GM18511 (cell line): Measurements from ENCODE around the gene GRIA4.

ENCODE experiments used
- ATAC-seq: cut with Tn5 transposase; IDR thresholded peaks from one replicate; pipeline ENCODE4 v1.9.1; 2021; ENCODE audit warnings: mild to moderate bottlenecking, moderate library complexity; ENCODE audit not compliant: unreplicated experiment

Gene GRIA4

DNA sequence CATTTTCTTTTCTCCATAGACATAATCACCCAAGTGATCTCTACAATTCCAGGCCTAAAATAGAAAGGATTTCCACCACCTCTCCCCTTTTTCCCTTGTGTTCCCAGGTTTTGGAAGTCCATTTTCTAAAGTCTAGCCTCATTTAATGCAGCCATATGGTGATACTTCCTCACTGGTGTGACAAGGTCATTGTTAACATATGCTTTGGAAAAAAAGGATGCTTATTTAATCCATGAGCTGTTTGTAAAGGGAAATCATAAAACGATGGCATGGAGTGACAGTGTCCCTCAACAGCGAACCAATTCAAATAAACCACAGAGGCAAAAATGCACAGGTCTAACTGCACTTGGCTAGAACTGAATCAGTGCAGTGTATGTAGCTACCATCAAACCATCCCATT is 26.6 kb downstream of the GRIA4 start:
- no peak for ATAC-seq

GRCh38 chr11:105639527-105639926 is 29.7 kb downstream of the GRIA4 start:
- no peak for ATAC-seq

DNA sequence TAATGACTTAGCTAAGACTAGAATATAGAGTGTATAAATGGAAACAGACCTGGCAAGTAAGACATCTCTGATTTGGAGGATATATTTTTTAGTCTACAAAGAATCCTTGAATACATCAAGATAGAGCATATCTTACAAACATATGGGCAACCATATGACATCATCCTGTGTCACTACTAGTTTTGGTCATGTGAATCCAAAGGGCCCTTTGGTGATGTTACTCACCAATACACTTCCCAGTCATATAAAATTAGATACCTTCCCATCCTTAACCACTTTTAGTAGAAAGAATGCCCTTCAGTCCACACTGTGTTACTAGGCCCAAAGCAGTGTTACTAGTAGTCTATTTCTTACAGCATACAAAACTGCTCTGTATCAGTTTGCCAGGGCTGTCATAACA is 31.6 kb downstream of the GRIA4 start:
- no peak for ATAC-seq

DNA sequence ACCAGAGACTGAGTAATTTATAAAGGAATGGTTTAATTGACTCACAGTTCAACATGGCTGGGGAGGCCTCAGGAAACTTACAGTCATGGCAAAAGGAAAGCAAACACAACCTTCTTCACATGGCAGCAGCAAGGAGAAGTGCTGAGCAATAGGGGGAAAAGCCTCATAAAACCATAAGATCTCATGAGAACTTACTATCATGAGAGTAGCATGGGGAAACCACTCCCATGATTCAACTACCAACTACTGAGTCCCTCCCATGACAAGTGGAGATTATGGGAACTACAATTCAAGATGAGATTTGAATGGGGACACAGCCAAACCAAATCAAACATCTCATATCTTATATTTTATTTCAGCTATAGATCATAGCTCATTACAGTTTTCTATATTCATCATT is 33.0 kb downstream of the GRIA4 start:
- no peak for ATAC-seq

- ATAC-seq = no peak
Observed at GRCh38 chr11:105644839-105645573, 35.1 kb downstream of the GRIA4 start.

DNA sequence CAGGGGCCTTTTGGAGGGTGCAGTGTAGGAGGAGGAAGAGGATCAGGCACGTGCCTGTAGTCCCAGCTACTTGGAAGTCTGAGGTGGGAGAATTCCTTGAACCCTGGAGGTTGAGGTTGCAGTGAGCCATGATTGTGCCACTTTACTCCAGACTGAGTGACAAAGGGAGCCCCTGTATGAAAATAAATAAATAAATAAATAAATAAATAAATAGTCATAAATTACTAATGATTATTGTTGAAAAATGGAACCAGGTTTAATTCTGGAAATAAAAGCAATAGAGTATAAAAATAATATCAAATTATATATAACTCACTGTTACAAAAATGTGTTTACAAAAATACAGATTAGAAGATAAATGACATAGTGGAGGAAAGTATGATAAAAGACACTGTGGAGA is 37.9 kb downstream of the GRIA4 start:
- no peak for ATAC-seq

DNA sequence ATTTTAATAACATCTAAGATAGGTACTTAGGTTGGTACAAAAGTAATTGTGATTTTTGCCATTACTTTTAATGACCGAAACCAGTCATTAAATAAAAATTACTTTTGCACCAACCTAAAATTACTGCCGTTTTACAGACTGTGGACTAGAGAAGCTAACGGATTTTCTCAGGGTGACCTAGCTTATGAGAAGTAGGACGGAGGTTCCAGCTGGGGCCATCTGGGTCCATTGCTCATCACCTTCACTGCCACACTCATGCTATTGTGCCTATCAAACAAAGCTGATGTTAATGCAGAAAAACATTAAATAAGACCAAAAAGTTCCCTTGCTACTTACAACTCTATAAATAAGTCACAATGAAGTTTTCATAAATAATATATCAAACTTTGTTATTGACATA is 38.9 kb downstream of the GRIA4 start:
- no peak for ATAC-seq

DNA sequence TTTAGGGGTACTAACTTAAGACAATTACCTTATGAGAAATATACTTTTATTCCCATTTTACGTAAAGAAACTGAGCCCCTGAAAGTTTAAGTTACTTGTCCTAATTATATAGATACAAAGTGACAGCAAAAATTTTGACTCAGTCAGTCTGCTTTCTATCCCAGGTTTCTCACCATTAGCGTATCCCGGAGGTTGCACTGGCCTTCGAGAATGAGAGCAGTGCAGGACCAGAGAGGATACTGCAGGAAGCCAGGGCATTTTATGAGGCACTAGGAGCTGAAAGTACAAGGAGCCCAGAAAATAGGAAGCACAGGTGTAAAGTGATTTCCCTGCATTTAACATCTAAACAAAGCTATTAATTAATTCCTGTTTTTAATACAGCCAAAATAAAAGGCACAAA is 55.4 kb downstream of the GRIA4 start:
- ATAC-seq = no peak

- ATAC-seq = no peak
Observed at GRCh38 chr11:105667441-105667840, 57.6 kb downstream of the GRIA4 start.

DNA sequence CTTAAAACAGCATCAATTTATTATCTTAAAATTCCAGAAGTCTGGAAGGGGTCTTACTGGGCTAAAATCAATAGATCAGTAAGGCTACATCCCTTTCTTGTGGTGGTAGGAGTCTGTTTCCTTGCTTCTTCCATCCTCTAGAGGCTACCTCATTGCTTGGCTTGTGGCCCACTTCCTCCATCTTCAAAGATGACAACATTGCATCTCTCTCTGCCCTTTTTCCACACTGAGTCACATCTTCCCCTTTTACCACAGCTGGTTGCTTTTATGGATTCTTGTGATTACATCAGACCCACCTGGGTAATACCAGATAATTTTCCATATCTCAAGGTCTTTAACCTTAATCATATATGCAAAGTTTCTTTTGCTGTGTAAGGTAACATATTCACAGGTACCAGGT is 60.9 kb downstream of the GRIA4 start:
- ATAC-seq = no peak

DNA sequence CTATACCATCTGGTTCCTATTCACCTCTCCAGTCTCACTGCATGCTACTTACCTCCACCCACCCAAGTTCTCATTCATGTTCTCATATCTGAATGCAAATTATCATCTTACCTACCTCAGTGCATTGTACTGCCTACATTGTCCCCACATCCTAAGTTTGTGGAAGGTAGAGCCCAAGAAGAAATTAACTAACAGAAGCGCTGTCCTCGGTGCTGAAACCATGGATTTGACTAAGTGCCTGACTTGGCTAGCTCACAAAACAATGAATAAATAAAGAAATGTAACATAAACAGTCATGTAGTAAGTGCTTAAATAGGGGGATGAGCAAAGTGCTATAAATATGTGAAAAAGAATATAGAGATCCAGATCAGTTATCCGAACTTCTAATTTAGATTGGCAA is 63.2 kb downstream of the GRIA4 start:
- ATAC-seq = no peak

DNA sequence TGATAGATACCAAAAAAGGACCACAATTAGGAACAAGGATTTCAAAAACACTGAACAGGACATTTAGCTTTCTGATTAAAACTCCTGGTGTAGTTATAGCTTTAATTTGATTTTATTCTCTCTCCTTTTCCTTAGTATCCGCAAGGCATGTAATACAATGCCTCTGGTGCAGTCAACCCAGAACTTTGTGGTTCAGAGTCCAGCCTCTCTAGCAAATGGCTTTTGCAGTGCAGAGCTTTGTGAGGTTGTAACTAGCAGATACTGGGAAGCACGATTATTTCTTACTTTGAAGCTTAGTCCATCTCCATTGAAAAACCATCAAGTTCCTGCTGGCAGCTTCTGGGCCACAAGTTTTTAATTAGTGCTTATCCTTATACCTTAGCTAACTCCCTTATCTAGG is 79.8 kb downstream of the GRIA4 start:
- ATAC-seq = no peak

DNA sequence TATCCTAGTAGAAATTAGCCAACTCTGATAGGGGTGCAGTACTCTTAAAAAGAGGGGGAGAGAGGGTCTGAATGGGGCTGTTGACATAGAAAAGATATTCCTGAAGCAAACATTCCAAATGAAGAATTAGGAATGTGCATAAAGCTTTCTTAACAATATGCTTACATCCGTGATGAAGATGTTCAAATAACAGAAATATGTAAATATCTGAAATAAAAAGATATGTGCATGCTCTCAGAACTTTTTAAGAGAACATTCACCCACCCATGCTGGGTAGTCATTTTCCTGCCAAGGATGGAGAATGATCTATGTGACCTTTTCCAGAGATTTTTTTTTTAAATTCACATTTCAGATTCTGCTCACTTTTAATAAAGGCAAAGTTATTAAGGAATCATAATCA is 80.6 kb downstream of the GRIA4 start:
- ATAC-seq = no peak

- no peak for ATAC-seq
Observed at GRCh38 chr11:105693075-105693759, 83.3 kb downstream of the GRIA4 start.

DNA sequence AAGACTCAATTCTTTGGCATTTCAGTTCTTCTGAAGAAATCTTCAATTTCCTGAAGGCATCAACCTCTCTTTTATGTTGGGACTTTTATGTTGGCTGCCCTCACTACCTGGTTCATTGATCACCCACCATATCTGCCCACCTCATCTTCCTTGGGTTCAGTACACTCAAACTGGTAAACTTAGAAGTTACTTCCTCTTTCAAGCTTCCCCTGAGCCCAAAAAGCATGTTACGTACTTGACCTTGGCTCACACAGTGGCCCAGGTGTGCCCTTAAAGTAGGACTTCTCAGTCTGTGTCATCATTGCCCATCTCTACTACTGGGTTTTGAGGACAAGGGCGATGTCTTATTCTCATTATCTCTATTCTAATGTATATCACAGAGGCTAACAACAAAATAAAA is 86.1 kb downstream of the GRIA4 start:
- peak; percentile 64 for ATAC-seq

DNA sequence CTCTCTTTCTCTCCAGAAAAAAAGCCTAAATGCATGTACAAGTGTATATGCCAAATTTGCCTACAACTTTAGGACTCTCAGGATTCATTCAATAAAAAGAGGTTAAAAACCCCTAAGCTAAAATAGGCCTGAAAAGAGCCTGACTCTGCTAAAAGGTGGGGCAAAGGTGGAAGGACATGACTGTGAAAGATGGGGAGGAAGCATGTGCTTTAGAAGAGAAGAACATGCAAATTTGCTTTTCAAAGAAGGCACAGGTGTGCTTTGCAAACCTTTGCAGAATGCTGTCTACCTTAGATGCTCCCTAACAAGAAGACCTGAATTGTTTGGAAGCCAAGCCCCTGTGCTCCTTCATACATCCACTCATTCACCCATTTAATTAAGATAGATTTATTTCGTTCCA is 87.4 kb downstream of the GRIA4 start:
- ATAC-seq = no peak

DNA sequence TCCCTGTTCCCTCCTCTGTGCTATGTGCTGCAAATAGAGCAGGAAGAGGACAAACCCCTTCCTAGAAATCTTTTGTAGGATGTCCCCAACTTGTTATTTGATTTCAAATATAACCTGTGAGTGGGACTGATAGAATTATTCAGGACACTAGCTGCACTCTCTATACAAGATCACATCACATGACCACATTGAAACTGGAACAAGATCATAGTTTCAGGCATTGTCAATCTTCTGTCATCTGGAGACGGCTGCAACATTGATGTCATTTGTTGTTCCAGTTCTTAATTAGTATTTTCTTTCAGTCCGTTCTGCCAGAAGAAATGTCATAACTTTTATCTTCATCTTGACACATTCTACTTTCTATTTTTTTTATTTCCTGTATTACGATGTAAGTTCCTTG is 89.3 kb downstream of the GRIA4 start:
- ATAC-seq = no peak

GRCh38 chr11:105700271-105700670 is 90.4 kb downstream of the GRIA4 start:
- no peak for ATAC-seq

DNA sequence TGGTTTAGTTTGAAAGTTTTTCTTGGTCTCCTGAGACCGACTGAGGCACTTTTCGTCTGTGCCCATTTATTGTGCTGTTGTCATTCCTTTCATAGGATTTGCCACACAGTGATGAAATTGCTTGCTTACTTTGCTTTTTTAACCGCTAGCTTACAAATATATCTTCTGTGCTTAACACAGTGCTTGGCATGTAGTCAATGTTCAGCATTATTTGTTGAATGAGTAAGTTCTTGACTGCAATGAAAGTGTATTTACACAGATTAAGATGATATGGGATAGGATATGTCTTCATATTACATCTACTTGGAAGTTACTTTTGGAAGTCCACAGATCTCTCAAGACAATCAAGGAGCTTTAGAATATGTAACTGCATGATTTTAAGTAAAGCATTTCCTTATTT is 91.2 kb downstream of the GRIA4 start:
- ATAC-seq = no peak

DNA sequence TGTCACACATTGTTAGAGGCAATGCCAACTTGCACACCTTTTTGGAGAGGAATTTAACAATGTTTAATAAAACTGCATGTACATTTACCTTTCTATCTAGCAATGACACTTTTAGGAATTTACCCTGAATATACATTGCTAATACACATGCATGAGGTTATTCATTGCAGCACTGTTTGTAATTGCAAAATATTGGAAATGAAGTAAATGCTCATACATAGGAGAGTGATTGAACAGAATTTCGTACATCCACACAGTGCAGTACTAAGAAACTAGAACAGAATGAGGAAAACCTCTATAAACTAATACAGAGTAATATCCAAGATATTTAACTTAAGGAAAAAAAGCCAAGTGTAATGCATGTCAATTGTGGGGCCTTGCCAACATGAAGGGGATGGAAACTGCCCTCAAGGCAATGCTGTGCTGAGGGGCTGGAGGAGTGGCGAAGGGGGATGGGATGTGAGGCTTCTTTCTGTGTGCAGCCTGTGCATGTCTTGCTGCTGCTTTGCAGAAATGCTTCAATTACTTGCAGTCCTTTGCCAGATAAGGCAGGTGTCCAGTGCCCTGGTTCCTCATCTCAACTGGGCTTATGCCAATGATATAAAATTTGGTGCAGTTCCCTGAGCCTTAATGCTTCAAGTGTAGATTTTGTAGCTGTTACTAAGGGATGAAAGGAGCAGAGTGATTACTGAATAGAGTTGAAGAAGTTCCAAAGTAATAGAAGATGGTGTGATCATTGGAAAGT is 96.1 kb downstream of the GRIA4 start:
- no peak for ATAC-seq

GRCh38 chr11:105713106-105713505 is 103.2 kb downstream of the GRIA4 start:
- ATAC-seq = no peak

GRCh38 chr11:105713696-105714095 is 103.8 kb downstream of the GRIA4 start:
- ATAC-seq = no peak
